GM23338 (cell line): ENCODE results near the gene EIF4E3. TPM values are rescaled to one million over a fixed set of nuclear protein-coding genes. Genes with fewer than 3 reads are reported as not detected.
A peak's percentile ranks its signal among the peaks of the same experiment; 100 is the strongest.

Experiments
- ATAC-seq: fragments of 200-7000 bp; cut with Tn5 transposase; 3 replicates; pipeline ENCODE4 v1.9.1; 2020
- DNase-seq: peaks from one replicate; pipeline ENCODE4 v3.0.0-alpha.2; 2015; ENCODE audit warnings: low spot score
- H2AFZ ChIP-seq: fragments of 200-600 bp; sonication (generic); 2 replicates; pipeline ENCODE4 v1.8.0; 2016; ENCODE audit warnings: antibody characterized with exemption, mild to moderate bottlenecking, moderate library complexity
- H3F3A ChIP-seq: fragments of 200-600 bp; sonication (generic); replicated peaks from 2 replicates; pipeline ENCODE4 v1.8.0; 2017; ENCODE audit warnings: antibody characterized with exemption, mixed run types, low read depth
- H3K27ac ChIP-seq: fragments of 200-600 bp; sonication (generic); 2 replicates; pipeline ENCODE4 v1.6.1; 2016; ENCODE audit warnings: low read depth
- H3K27me3 ChIP-seq: fragments of 200-600 bp; sonication (generic); 2 replicates; pipeline ENCODE4 v1.8.0; 2016; ENCODE audit warnings: mild to moderate bottlenecking, mixed run types, moderate library complexity; ENCODE audit not compliant: insufficient read depth
- H3K36me3 ChIP-seq: fragments of 200-600 bp; sonication (generic); 2 replicates; pipeline ENCODE4 v1.8.0; 2016; ENCODE audit warnings: mild to moderate bottlenecking; ENCODE audit not compliant: insufficient read depth
- H3K4me1 ChIP-seq: fragments of 200-600 bp; sonication (generic); 2 replicates; pipeline ENCODE4 v1.8.0; 2016; ENCODE audit warnings: mild to moderate bottlenecking, moderate library complexity; ENCODE audit not compliant: insufficient read depth
- H3K4me2 ChIP-seq: fragments of 200-600 bp; sonication (generic); 2 replicates; pipeline ENCODE4 v1.7.1; 2017; ENCODE audit warnings: mixed run types
- H3K4me3 ChIP-seq: fragments of 200-600 bp; sonication (generic); 2 replicates; pipeline ENCODE4 v1.6.1; 2016; ENCODE audit warnings: mixed run types
- H3K79me2 ChIP-seq: fragments of 200-600 bp; sonication (generic); replicated peaks from 2 replicates; pipeline ENCODE4 v1.8.0; 2017; ENCODE audit warnings: mild to moderate bottlenecking; ENCODE audit not compliant: insufficient read depth
- H3K9me2 ChIP-seq: fragments of 200-600 bp; sonication (generic); 2 replicates; pipeline ENCODE4 v1.8.0; 2017; ENCODE audit not compliant: insufficient read depth
- H4K20me1 ChIP-seq: fragments of 200-600 bp; sonication (generic); replicated peaks from 2 replicates; pipeline ENCODE4 v1.8.0; 2017; ENCODE audit warnings: mild to moderate bottlenecking; ENCODE audit not compliant: insufficient read depth
- H3K27ac Mint-ChIP-seq: 2 replicates; pipeline ENCODE4 v1.8.0; 2020; ENCODE audit warnings: inconsistent platforms, mild to moderate bottlenecking, moderate library complexity, mixed read lengths
- H3K27me3 Mint-ChIP-seq: 3 replicates; pipeline ENCODE4 v1.8.0; 2022; ENCODE audit warnings: low read depth, mild to moderate bottlenecking, moderate library complexity, mixed read lengths, inconsistent platforms; ENCODE audit not compliant: insufficient read depth, poor library complexity
- H3K36me3 Mint-ChIP-seq: 3 replicates; pipeline ENCODE4 v1.8.0; 2021; ENCODE audit warnings: low read depth, mild to moderate bottlenecking, inconsistent platforms, moderate library complexity, mixed read lengths
- H3K4me1 Mint-ChIP-seq: 3 replicates; pipeline ENCODE4 v1.8.0; 2020; ENCODE audit warnings: mild to moderate bottlenecking, inconsistent platforms, mixed read lengths
- H3K4me3 Mint-ChIP-seq: 3 replicates; pipeline ENCODE4 v1.8.0; 2021; ENCODE audit warnings: moderate library complexity, mild to moderate bottlenecking, inconsistent platforms, mixed read lengths
- H3K9me3 Mint-ChIP-seq: 3 replicates; pipeline ENCODE4 v1.8.0; 2020; ENCODE audit warnings: moderate library complexity, mild to moderate bottlenecking, inconsistent platforms, mixed read lengths
- CTCF ChIP-seq, 2 experiments: fragments of 200-600 bp in 1 of 2; sonication (generic) in 1 of 2; conservative IDR thresholded peaks; 2 replicates each; pipeline versions ENCODE4 v1.5.1 to v1.6.1; 2016 to 2017; ENCODE audit warnings: antibody characterized with exemption in 2 of 2, low read depth in 2 of 2, mild to moderate bottlenecking in 2 of 2, moderate library complexity in 1 of 2
- ETS1 ChIP-seq: IDR thresholded peaks from 2 replicates; pipeline ENCODE4 v1.6.1; 2016; ENCODE audit warnings: antibody characterized with exemption
- JUNB ChIP-seq: IDR thresholded peaks from one replicate; pipeline ENCODE4 v1.6.1; 2016; ENCODE audit warnings: antibody characterized with exemption; ENCODE audit not compliant: unreplicated experiment
- ZNF462 ChIP-seq: fragments of 250-450 bp; sonication (Bioruptor Pico); IDR thresholded peaks from 2 replicates; pipeline ENCODE4 v1.5.0; 2020; ENCODE audit warnings: mild to moderate bottlenecking, moderate library complexity
- polyA plus RNA-seq: library from polyadenylated mRNA; unstranded; fragments of >200 nt; fragmentation: Nextera tagmentation; extraction: Ambion mirVana; gene quantifications from 2 replicates; pipeline ENCODE4 v1.2.1, GENCODE V29; 2016
- total RNA-seq: library from RNA; depleted of rRNA; stranded (reverse); fragments of >200 nt; shearing (Covaris generic); gene quantifications from 2 replicates; pipeline ENCODE4 v1.2.3, GENCODE V29; 2014

Gene EIF4E3
- total and polyA plus RNA-seq, 2 experiments from 2014 or later: 6.0 to 9.7 TPM

GRCh38 chr3:71722693-71723092 is 2.5 kb downstream of the EIF4E3 start (continued):
- TF ChIP-seq ZNF462 (CRISPR knock-in tag) (no peak), ETS1 (no peak), JUNB (no peak)

GRCh38 chr3:71721651-71722157 is 3.5 kb downstream of the EIF4E3 start:
- peaks cover 30% of the 10 kb centered on the region for H3K27me3 ChIP-seq
- no peak overlapping the region for H2AFZ ChIP-seq
- no peak overlapping the region for H3K4me3 Mint-ChIP-seq
- H3K27ac Mint-ChIP-seq: no peak overlapping the region
- no peak for ATAC-seq
- no peak overlapping the region for H3K27ac ChIP-seq
- H3K4me1 Mint-ChIP-seq: peaks cover 21% of the 10 kb centered on the region
- H4K20me1 ChIP-seq: peaks cover 4% of the 10 kb centered on the region; the same call in 1 of the 2 replicates
- no peak overlapping the region for H3K4me2 ChIP-seq
- no peaks in the 10 kb centered on the region for H3K9me2 ChIP-seq
- TF ChIP-seq CTCF (conservative IDR thresholded peaks at IDR 0.05; ENCODE audit: low read depth in 2 of 2) (peak in 1 of 2 experiments; percentile 16; a peak in 1 of 4 replicates), JUNB (no peak)
- H3K36me3 Mint-ChIP-seq: no peaks in the 10 kb centered on the region; the same call in 2 of the 3 replicates
- H3K9me3 Mint-ChIP-seq: no peaks in the 10 kb centered on the region; the same call in 2 of the 3 replicates
- H3K4me1 ChIP-seq: peaks cover 11% of the 10 kb centered on the region
- no peaks in the 10 kb centered on the region for H3F3A ChIP-seq
- H3K36me3 ChIP-seq: no peaks in the 10 kb centered on the region
- no peak for DNase-seq
- H3K79me2 ChIP-seq: peaks cover 6% of the 10 kb centered on the region; the same call in 1 of the 2 replicates
- H3K27me3 Mint-ChIP-seq: peaks cover 34% of the 10 kb centered on the region
- no peak overlapping the region for H3K4me3 ChIP-seq
